Panc1 (cell line): ENCODE data around the gene LHX3.

ENCODE experiments used
- CTCF ChIP-seq: fragments of 450-650 bp; IDR thresholded peaks from 2 replicates; pipeline ENCODE4 v1.5.1; 2017; ENCODE audit warnings: mild to moderate bottlenecking
- POLR2AphosphoS5 ChIP-seq: IDR thresholded peaks from 2 replicates; pipeline ENCODE4 v1.6.1; 2012; ENCODE audit warnings: mild to moderate bottlenecking, low read depth, low read length, moderate library complexity
- REST ChIP-seq, 2 experiments: IDR thresholded peaks; 2 replicates each; pipeline ENCODE4 v1.6.1; 2011 to 2012; ENCODE audit warnings: low read depth in 2 of 2, control low read depth in 1 of 2, low read length in 1 of 2, mild to moderate bottlenecking in 1 of 2, moderate library complexity in 1 of 2; ENCODE audit not compliant: insufficient read depth in 1 of 2
- TCF7L2 ChIP-seq: IDR thresholded peaks from 2 replicates; pipeline ENCODE4 v1.6.1; 2011; ENCODE audit warnings: mild to moderate bottlenecking, low read depth, low read length, inconsistent platforms

- TF ChIP-seq POLR2AphosphoS5 (no peak), CTCF (no peak), REST (IDR thresholded peaks at IDR 0.05; ENCODE audit: insufficient read depth in 1 of 2, low read depth in 2 of 2, low read length in 1 of 2) (no peak), TCF7L2 (no peak)
Measured at GRCh38 chr9:136190237-136190601, 14.7 kb downstream of the LHX3 start.
